Measurements from ENCODE around the gene ETV7. TPM values are rescaled to one million over a fixed set of nuclear protein-coding genes. Genes with fewer than 3 reads are reported as not detected.

ETV7 gene
- total and polyA plus RNA-seq, 4 donors, result 0.17 to 0.84 (median 0.36) TPM

- 91% methylated on average over 8 of the region's 8 CpGs for WGBS
- DNase-seq (ENCODE audit: low spot score), result no peak
- H3K4me3 ChIP-seq (ENCODE audit: low read depth in 1 of 3, low read length in 3 of 3), result no peak overlapping the region
- no peak for TF ChIP-seq ATF3 (IDR thresholded peaks at IDR 0.05)
- TF ChIP-seq RXRA (IDR thresholded peaks at IDR 0.05), result no peak
- no peak for TF ChIP-seq TAF1 (conservative IDR thresholded peaks at IDR 0.05)
- TF ChIP-seq SP1 (IDR thresholded peaks at IDR 0.05), result no peak
- no peak for TF ChIP-seq ZBTB33 (IDR thresholded peaks at IDR 0.05)
- no peak for TF ChIP-seq FOXA1 (IDR thresholded peaks at IDR 0.05)
- TF ChIP-seq YY1 (IDR thresholded peaks at IDR 0.05), result no peak
- no peak for TF ChIP-seq NR2F2 (IDR thresholded peaks at IDR 0.05)
- no peak for TF ChIP-seq GABPA (IDR thresholded peaks at IDR 0.05 in 1 of 2, conservative IDR thresholded peaks at IDR 0.05 in 1 of 2)
- H3K9me3 ChIP-seq (ENCODE audit: control insufficient read depth in 4 of 4, low read length in 3 of 4), result no peaks in the 10 kb centered on the region
- no peak overlapping the region for H3K9ac ChIP-seq (ENCODE audit: low read depth in 1 of 2, low read length in 2 of 2)
- peaks cover 0 to 21% (median 15%) of the 10 kb centered on the region in 4 donors for H3K4me1 ChIP-seq (ENCODE audit: control insufficient read depth in 4 of 4, insufficient read depth in 4 of 4, low read length in 3 of 4)
- no peaks in the 10 kb centered on the region for H3K36me3 ChIP-seq (ENCODE audit: control insufficient read depth in 4 of 4, insufficient read depth in 3 of 4, low read depth in 1 of 4, low read length in 3 of 4)
- H3K27ac ChIP-seq (ENCODE audit: low read depth in 1 of 2, low read length in 2 of 2), result no peak overlapping the region
- no peaks in the 10 kb centered on the region for H3K27me3 ChIP-seq (ENCODE audit: control insufficient read depth in 4 of 4, insufficient read depth in 4 of 4, low read length in 3 of 4)
Measured at GRCh38 chr6:36374972-36375371, 12.5 kb downstream of the ETV7 start.

- no peak overlapping the region for H3K27ac ChIP-seq (ENCODE audit: low read depth in 1 of 2, low read length in 2 of 2)
- H3K9ac ChIP-seq (ENCODE audit: low read depth in 1 of 2, low read length in 2 of 2), result no peak overlapping the region
- 93% methylated on average over 4 of the region's 4 CpGs for WGBS
- no peaks in the 10 kb centered on the region for H3K9me3 ChIP-seq (ENCODE audit: control insufficient read depth in 4 of 4, low read length in 3 of 4)
- no peak for DNase-seq (ENCODE audit: low spot score)
- H3K27me3 ChIP-seq (ENCODE audit: control insufficient read depth in 4 of 4, insufficient read depth in 4 of 4, low read length in 3 of 4), result no peaks in the 10 kb centered on the region
- peaks cover 0 to 21% (median 15%) of the 10 kb centered on the region in 4 donors for H3K4me1 ChIP-seq (ENCODE audit: control insufficient read depth in 4 of 4, insufficient read depth in 4 of 4, low read length in 3 of 4)
- H3K4me3 ChIP-seq (ENCODE audit: low read depth in 1 of 3, low read length in 3 of 3), result no peak overlapping the region
- H3K36me3 ChIP-seq (ENCODE audit: control insufficient read depth in 4 of 4, insufficient read depth in 3 of 4, low read depth in 1 of 4, low read length in 3 of 4), result no peaks in the 10 kb centered on the region
- TF ChIP-seq JUND (IDR thresholded peaks at IDR 0.05) (no peak), HNF4A (conservative IDR thresholded peaks at IDR 0.05) (no peak), FOXA2 (IDR thresholded peaks at IDR 0.05) (no peak), RAD21 (IDR thresholded peaks at IDR 0.05) (no peak), ATF3 (IDR thresholded peaks at IDR 0.05) (no peak), NR2F2 (IDR thresholded peaks at IDR 0.05) (no peak), EGR1 (IDR thresholded peaks at IDR 0.05; ENCODE audit: low read depth in 2 of 2) (no peak), RXRA (IDR thresholded peaks at IDR 0.05) (no peak), SP1 (IDR thresholded peaks at IDR 0.05) (no peak), TAF1 (conservative IDR thresholded peaks at IDR 0.05) (no peak), REST (IDR thresholded peaks at IDR 0.05) (no peak), YY1 (IDR thresholded peaks at IDR 0.05) (no peak), ZBTB33 (IDR thresholded peaks at IDR 0.05) (no peak)
Measured at GRCh38 chr6:36374194-36374593, 13.3 kb downstream of the ETV7 start.

Data from liver (tissue), 9 donors.